ENCODE data around the gene C2orf49.

DNA sequence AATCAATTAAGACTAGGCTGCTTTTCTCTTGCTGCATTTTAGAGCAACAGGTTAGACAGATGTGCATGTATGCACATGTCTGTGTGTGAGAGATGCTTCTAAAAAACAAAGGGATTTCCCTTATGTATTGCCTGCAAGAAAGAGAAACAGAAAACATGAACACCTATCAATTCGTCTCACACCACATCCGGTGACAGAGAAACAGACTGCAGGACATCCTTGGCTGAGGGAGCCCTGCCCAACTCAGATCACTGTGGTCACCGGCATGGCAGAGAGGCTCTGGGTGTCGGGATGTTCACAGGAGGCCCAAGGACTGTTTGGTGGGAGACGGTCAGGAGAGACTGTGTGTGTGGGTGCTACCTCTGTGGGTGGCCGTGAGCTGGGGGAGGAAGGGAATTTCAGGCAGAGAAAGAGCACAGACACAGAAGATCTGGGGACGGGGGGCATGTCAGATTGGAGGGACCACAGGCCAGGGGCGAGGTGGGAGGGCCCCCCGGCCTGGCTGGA is 36.6 kb downstream of the C2orf49 start:
- TF ChIP-seq, protein P1, sequence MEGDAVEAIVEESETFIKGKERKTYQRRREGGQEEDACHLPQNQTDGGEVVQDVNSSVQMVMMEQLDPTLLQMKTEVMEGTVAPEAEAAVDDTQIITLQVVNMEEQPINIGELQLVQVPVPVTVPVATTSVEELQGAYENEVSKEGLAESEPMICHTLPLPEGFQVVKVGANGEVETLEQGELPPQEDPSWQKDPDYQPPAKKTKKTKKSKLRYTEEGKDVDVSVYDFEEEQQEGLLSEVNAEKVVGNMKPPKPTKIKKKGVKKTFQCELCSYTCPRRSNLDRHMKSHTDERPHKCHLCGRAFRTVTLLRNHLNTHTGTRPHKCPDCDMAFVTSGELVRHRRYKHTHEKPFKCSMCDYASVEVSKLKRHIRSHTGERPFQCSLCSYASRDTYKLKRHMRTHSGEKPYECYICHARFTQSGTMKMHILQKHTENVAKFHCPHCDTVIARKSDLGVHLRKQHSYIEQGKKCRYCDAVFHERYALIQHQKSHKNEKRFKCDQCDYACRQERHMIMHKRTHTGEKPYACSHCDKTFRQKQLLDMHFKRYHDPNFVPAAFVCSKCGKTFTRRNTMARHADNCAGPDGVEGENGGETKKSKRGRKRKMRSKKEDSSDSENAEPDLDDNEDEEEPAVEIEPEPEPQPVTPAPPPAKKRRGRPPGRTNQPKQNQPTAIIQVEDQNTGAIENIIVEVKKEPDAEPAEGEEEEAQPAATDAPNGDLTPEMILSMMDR (IDR thresholded peaks at IDR 0.05), result no peak
- TF ChIP-seq POLR2AphosphoS5 (IDR thresholded peaks at IDR 0.05; ENCODE audit: low read depth, low read length), result peak; percentile 56

Measured in Panc1 (cell line).